Activated CD8-positive, alpha-beta T cell treated with anti-CD3 and anti-CD28 coated beads, Interleukin-2, amount 10 ng/mL, durations not matched to agents 7 days and 5 days (primary cell): Measurements from ENCODE around the gene GALNT8. TPM values are rescaled to one million over a fixed set of nuclear protein-coding genes. Genes with fewer than 3 reads are reported as not detected.

Source experiments
- ATAC-seq: fragments of 150-1000 bp; cut with Tn5 transposase; one replicate; pipeline ENCODE4 v1.10.0; 2021; ENCODE audit warnings: moderate library complexity
- CTCF ChIA-PET: fragments of 350-600 bp; sonication (Branson Sonifier 250); formaldehyde crosslinking; loops from one replicate; lab custom pipeline; 2021; ENCODE audit warnings: antibody characterized with exemption; lab: Charles Lee
- POLR2A ChIA-PET: fragments of 350-600 bp; sonication (Branson Sonifier 250); formaldehyde crosslinking; loops from one replicate; lab custom pipeline; 2021; ENCODE audit warnings: antibody characterized with exemption; lab: Charles Lee
- DNase-seq: peaks from one replicate; pipeline ENCODE4 v3.0.0-alpha.2; 2020
- H3K27ac Mint-ChIP-seq: one replicate; pipeline ENCODE4 v1.8.0; 2021; ENCODE audit warnings: mild to moderate bottlenecking, mixed read lengths
- H3K27me3 Mint-ChIP-seq: one replicate; pipeline ENCODE4 v1.8.0; 2021; ENCODE audit warnings: low read depth, mixed read lengths
- H3K36me3 Mint-ChIP-seq: one replicate; pipeline ENCODE4 v1.8.0; 2021; ENCODE audit warnings: low read depth, mixed read lengths
- H3K4me1 Mint-ChIP-seq: one replicate; pipeline ENCODE4 v1.8.0; 2021; ENCODE audit warnings: low read depth, mixed read lengths
- H3K4me3 Mint-ChIP-seq: one replicate; pipeline ENCODE4 v1.8.0; 2021; ENCODE audit warnings: mild to moderate bottlenecking, mixed read lengths
- H3K9me3 Mint-ChIP-seq: one replicate; pipeline ENCODE4 v1.8.0; 2022; ENCODE audit warnings: mixed read lengths; ENCODE audit not compliant: insufficient read depth
- total RNA-seq, 2 experiments: library from RNA; stranded (reverse); gene quantifications; one replicate each; pipeline ENCODE4 v1.2.3, GENCODE V29; 2021

GALNT8 gene
- total RNA-seq, 2 experiments from 2014 or later = 0.76 to 0.84 TPM

GRCh38 chr12:4817880-4818279 lies 97.7 kb downstream of the GALNT8 start:
- Mint-ChIP-seq H3K4me3 (no peak overlapping the region), H3K36me3 (peaks cover 12% of the 10 kb centered on the region), H3K9me3 (no peaks in the 10 kb centered on the region), H3K27me3 (peaks cover 6% of the 10 kb centered on the region), H3K4me1 (peaks cover 19% of the 10 kb centered on the region), H3K27ac (no peak overlapping the region)
- ChIA-PET POLR2A (no interaction called here), CTCF (interaction anchor here (0.8 to 3.7 kb wide), 3 partner anchors 10 to 39 kb away, joined by 3 to 39 read pairs (median 4); no protein-coding TSS in a partner anchor)
- ATAC-seq (no peak), DNase-seq (no peak)

- no peaks in the 10 kb centered on the region for H3K9me3 Mint-ChIP-seq
- H3K4me3 Mint-ChIP-seq = no peak overlapping the region
- ChIA-PET CTCF (interaction anchor here (0.8 to 0.9 kb wide), 2 partner anchors 30 to 35 kb away, joined by 3 to 4 read pairs; no protein-coding TSS in a partner anchor), POLR2A (interaction anchor here (1.4 kb wide), 1 partner anchor 12 kb away, joined by 3 read pairs; no protein-coding TSS in a partner anchor)
- peaks cover 29% of the 10 kb centered on the region for H3K4me1 Mint-ChIP-seq
- no peak for DNase-seq
- peaks cover 22% of the 10 kb centered on the region for H3K36me3 Mint-ChIP-seq
- no peak for ATAC-seq
- no peak overlapping the region for H3K27ac Mint-ChIP-seq
- H3K27me3 Mint-ChIP-seq = peaks cover 6% of the 10 kb centered on the region
Measured at GRCh38 chr12:4819654-4820053, 99.5 kb downstream of the GALNT8 start.

- POLR2A ChIA-PET = interaction anchor here (0.7 kb wide), 1 partner anchor 11 kb away, joined by 3 read pairs; no protein-coding TSS in a partner anchor
- H3K36me3 Mint-ChIP-seq = peaks cover 36% of the 10 kb centered on the region
- CTCF ChIA-PET = interaction anchor here (1.5 kb wide), 1 partner anchor 34 kb away, joined by 4 read pairs; no protein-coding TSS in a partner anchor
- ATAC-seq = no peak
- H3K4me3 Mint-ChIP-seq = no peak overlapping the region
- H3K9me3 Mint-ChIP-seq = no peaks in the 10 kb centered on the region
- no peak overlapping the region for H3K27ac Mint-ChIP-seq
- H3K4me1 Mint-ChIP-seq = peaks cover 42% of the 10 kb centered on the region
- DNase-seq = no peak
- peaks cover 4% of the 10 kb centered on the region for H3K27me3 Mint-ChIP-seq
Measured at GRCh38 chr12:4820971-4821370, 100.8 kb downstream of the GALNT8 start.

Other genes with a start within 250 kb of the GALNT8 start
- gene RAD51AP1, start 181.5 kb upstream of the GALNT8 start, total RNA-seq = 10 to 100 TPM; 44.6 to 55.6 TPM
- gene DYRK4, start 158.2 kb upstream of the GALNT8 start, total RNA-seq = 10 to 100 TPM; 27.7 to 28.1 TPM
- 1 to 10 TPM; 2.6 to 2.8 TPM for gene AKAP3, start 71.3 kb upstream of the GALNT8 start, total RNA-seq
- 100 to 1,000 TPM; 112 to 120 TPM for gene NDUFA9, start 71.3 kb upstream of the GALNT8 start, total RNA-seq
- gene KCNA1, start 189.5 kb downstream of the GALNT8 start, total RNA-seq = not detected